VCaP (cell line): ENCODE measurements around the gene ZNF556.

Source experiments
- H3K27ac ChIP-seq: fragments of 450-650 bp; 2 replicates; pipeline ENCODE4 v1.5.1; 2017
- TF ChIP-seq, protein P1 (sequence below): fragments of 450-650 bp; conservative IDR thresholded peaks from 2 replicates; pipeline ENCODE4 v1.5.1; 2017; ENCODE audit warnings: mild to moderate bottlenecking, moderate library complexity

ZNF556 gene

DNA sequence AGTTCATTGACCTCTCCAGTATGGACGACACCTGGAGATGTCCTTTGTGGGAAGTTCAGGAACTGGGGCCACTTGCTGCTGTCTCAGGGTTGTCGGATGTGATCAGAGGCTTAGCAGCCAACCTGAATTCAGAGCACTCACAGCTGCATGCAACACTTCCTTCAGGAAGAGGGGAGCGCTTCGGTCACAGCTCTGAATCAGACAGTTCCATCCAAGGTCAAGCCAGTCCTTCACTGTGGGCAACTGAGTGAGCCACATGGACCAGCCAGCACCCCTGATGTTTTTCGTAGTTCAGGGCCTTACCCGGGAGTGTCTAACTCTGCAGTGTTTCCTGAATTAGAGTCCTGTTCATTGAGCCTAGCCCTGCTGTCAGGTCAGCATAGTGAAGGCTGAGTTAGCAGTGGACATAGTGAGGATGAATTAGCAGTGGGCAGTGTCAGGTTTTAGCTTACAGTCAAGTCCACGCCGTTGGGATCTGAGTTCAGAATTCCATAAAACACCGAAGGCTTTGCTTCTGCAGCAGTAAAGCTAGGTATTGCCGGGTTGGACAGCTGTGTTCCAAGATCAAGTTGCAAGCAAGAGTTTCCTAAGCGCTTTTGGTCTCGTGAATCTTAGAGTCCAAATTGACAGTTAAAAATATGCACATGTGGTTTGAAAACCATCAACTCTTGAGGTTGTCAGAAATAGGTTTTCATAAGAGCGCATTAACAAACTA lies 20.8 kb upstream of the ZNF556 start:
- TF ChIP-seq, protein P1, sequence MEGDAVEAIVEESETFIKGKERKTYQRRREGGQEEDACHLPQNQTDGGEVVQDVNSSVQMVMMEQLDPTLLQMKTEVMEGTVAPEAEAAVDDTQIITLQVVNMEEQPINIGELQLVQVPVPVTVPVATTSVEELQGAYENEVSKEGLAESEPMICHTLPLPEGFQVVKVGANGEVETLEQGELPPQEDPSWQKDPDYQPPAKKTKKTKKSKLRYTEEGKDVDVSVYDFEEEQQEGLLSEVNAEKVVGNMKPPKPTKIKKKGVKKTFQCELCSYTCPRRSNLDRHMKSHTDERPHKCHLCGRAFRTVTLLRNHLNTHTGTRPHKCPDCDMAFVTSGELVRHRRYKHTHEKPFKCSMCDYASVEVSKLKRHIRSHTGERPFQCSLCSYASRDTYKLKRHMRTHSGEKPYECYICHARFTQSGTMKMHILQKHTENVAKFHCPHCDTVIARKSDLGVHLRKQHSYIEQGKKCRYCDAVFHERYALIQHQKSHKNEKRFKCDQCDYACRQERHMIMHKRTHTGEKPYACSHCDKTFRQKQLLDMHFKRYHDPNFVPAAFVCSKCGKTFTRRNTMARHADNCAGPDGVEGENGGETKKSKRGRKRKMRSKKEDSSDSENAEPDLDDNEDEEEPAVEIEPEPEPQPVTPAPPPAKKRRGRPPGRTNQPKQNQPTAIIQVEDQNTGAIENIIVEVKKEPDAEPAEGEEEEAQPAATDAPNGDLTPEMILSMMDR: no peak
- no peak overlapping the region for H3K27ac ChIP-seq

DNA sequence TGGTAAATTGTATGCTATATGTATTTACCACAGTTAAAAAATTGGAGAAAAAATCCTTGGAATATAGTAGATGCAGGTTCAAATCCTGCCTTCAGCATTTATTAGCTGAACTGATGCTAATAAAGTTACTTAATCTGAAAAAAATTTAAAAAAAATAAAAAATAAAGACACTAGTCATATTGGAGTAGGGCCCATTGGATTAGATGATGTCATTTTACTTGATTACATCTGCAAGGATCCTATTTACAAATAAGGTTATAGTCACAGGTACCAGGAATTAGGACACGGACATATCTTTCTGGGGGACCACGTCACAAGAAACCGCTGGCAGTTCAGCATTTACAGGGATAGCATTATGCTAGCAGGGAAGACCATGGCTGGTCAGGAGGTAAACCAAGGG lies 19.6 kb upstream of the ZNF556 start:
- TF ChIP-seq, protein P1: no peak
- H3K27ac ChIP-seq: no peak overlapping the region

DNA sequence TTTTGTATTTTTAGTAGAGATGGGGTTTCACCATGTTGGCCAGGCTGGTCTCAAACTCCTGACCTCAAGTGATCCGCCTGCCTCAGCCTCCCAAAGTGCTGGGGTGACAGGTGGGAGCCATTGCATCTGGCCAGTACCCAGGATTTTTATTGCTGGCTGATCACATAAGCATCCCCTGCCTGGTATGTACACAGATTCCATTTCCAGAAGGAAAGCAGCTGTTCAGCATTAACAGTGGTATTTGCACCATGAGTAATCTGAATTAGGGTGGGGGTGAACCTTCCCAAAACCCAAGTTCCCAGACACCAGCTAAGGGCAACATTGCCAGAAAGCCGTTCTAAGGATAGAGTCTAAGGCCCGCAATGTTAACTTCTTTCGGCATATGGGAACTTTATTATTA lies 18.5 kb upstream of the ZNF556 start:
- TF ChIP-seq, protein P1: no peak
- no peak overlapping the region for H3K27ac ChIP-seq

DNA sequence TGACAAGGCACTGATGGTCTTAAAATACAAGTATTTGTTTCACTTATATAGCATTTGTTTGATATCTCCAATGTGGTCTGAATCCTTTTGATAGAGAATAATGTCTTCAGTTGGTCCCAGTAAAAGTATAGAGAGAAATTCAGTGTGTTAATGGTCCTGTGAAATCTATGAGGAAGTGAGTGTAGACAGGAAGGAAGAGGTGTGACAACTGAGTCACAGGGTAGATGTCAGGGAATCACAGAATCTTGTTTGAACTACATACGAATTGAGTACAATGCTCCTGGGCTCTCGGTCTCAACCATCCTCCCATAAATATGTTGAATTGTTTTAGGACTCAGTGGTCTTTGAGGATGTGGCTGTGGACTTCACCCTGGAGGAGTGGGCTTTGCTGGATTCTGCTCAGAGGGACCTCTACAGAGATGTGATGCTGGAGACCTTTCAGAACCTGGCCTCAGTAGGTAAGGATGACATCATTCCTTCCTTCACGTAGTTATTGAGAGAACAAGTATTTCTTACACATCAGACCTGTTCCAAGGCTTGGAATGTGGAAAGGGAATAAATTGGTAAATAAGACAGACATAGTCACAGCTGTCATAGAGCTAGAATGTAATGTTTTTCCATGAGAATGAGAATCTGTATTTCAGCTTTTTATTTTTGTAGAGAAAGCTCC lies 16.7 kb upstream of the ZNF556 start:
- H3K27ac ChIP-seq: no peak overlapping the region
- TF ChIP-seq, protein P1: no peak

DNA sequence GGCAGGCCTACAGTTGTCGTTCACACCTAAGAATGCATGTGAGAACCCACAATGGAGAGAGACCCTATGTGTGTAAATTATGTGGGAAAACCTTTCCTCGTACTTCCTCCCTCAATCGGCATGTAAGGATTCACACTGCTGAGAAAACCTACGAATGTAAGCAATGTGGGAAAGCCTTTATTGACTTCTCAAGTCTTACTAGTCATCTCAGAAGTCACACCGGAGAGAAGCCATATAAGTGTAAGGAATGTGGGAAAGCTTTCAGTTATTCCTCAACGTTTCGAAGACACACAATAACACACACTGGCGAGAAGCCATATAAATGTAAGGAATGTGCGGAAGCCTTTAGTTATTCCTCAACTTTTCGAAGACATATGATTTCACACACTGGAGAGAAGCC lies 14.5 kb upstream of the ZNF556 start:
- H3K27ac ChIP-seq: no peak overlapping the region
- TF ChIP-seq, protein P1: no peak

DNA sequence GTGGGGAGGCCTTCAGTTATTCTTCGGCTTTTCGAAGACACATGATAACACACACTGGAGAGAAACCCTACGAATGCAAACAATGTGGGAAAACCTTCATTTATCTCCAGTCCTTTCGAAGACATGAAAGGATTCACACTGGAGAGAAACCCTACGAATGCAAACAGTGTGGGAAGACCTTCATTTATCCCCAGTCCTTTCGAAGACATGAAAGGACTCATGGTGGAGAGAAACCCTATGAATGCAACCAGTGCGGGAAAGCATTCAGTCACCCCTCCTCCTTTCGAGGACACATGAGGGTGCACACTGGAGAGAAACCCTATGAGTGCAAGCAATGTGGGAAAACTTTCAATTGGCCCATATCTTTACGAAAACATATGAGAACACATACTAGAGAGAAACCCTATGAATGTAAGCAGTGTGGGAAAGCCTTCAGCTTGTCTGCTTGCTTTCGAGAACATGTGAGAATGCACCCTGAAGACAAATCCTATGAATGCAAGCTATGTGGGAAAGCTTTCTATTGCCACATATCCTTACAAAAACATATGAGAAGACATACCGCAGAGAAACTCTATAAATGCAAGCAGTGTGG lies 14.0 kb upstream of the ZNF556 start:
- TF ChIP-seq, protein P1: no peak
- H3K27ac ChIP-seq: no peak overlapping the region

DNA sequence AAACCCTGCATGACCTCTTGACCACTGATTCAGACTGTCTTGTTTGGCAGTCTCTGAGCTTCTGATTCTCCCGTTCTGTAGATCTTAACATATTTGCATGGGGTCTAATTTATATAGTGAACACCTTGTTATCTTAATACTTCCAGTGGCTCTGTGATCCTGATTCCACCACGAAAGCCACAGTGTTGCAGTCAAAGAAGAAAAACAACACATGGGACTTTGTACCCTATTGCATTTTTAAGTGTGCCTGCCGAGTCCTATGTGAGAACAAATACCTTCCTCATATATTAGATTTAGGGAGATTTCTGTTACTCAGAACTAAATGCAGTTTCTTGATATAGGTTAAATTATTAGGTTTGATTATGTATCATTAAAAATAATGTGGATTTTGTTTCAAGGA lies 12.3 kb upstream of the ZNF556 start:
- no peak overlapping the region for H3K27ac ChIP-seq
- TF ChIP-seq, protein P1: no peak
